ENCODE measurements around the gene AMN1. TPM values are rescaled to one million over a fixed set of nuclear protein-coding genes. Genes with fewer than 3 reads are reported as not detected.

The AMN1 gene
- total RNA-seq, 1 experiment from 2014 or later: 26.9 TPM

GRCh38 chr12:31682136-31682962 lies 46.5 kb downstream of the AMN1 start:
- Histone ChIP-seq H3K4me3 (replicated peaks in 1 of 2; ENCODE audit: low read depth in 1 of 2, low read length in 2 of 2) (no peak overlapping the region), H3K9ac (ENCODE audit: low read length) (no peak overlapping the region), H3K4me1 (ENCODE audit: control insufficient read depth in 1 of 2, insufficient read depth in 2 of 2, low read length in 2 of 2) (peaks cover 9 to 21% of the 10 kb centered on the region in 2 experiments; a peak in 3 of 4 replicates), H3K36me3 (ENCODE audit: control insufficient read depth in 1 of 2, insufficient read depth in 2 of 2, low read length in 2 of 2) (no peaks in the 10 kb centered on the region), H3K9me3 (ENCODE audit: control insufficient read depth in 1 of 2, insufficient read depth in 1 of 2, low read depth in 1 of 2, low read length in 2 of 2) (no peaks in the 10 kb centered on the region), H3K4me2 (ENCODE audit: low read length) (peak overlapping the region; percentile 17; the same call in 1 of the 2 replicates), H3K27ac (ENCODE audit: low read depth, low read length) (no peak overlapping the region), H3K79me2 (ENCODE audit: insufficient read depth, low read length) (no peaks in the 10 kb centered on the region), H3K27me3 (ENCODE audit: insufficient read depth, low read length) (no peaks in the 10 kb centered on the region), H2AFZ (ENCODE audit: low read depth, low read length, poor library complexity, severe bottlenecking) (no peak overlapping the region), H3K9me2 (ENCODE audit: insufficient read depth) (no peaks in the 10 kb centered on the region), H4K20me1 (ENCODE audit: insufficient read depth) (no peaks in the 10 kb centered on the region)
- RAD21 ChIA-PET (ENCODE audit: low non-redundant PET in 1 of 2, low total read pairs in 2 of 2, uncharacterized antibody in 2 of 2, unreplicated experiment in 2 of 2): no interaction called here
- peak; percentile 97 for ATAC-seq
- BruUV-seq (replicated peaks): no TSS peak
- CTCF ChIA-PET: interaction anchor here (1.0 to 3.2 kb wide), 4 partner anchors 10 to 630 kb away, joined by 3 to 13 read pairs (median 3); no protein-coding TSS in a partner anchor
- POLR2A ChIA-PET: interaction anchor here (0.6 kb wide), 1 partner anchor 624 kb away, joined by 5 read pairs; no protein-coding TSS in a partner anchor
- peak; percentile 85 for DNase-seq (ENCODE audit: low read depth, low spot score)
- intact Hi-C loops (cut with micrococcal nuclease): loop anchor here (2.0 to 5.0 kb wide), 3 partner anchors 276 to 620 kb away; partner anchors contain the start of gene RESF1
- TF ChIP-seq ZBTB33 (IDR thresholded peaks at IDR 0.05; ENCODE audit: extremely low read depth, insufficient replicate concordance, low read length) (no peak), CBX3 (IDR thresholded peaks at IDR 0.05; ENCODE audit: low read depth) (peak; percentile 93), MAX (IDR thresholded peaks at IDR 0.05) (no peak), POLR2A (IDR thresholded peaks at IDR 0.05; ENCODE audit: borderline replicate concordance, extremely low read depth, insufficient read depth, insufficient read length) (no peak), EZH2phosphoT487 (IDR thresholded peaks at IDR 0.05; ENCODE audit: borderline replicate concordance) (no peak), YY1 (IDR thresholded peaks at IDR 0.05; ENCODE audit: extremely low read depth, insufficient replicate concordance, low read depth, low read length) (peak; percentile 17), REST (IDR thresholded peaks at IDR 0.05; ENCODE audit: low read depth) (no peak), POLR2AphosphoS5 (IDR thresholded peaks at IDR 0.05; ENCODE audit: low read depth, low read length) (0 out of 2 replicates have a peak, but pooled peaks have one; percentile 11), EZH2 (IDR thresholded peaks at IDR 0.05) (no peak), ZFX (IDR thresholded peaks at IDR 0.05) (no peak), ATF3 (IDR thresholded peaks at IDR 0.05) (no peak), SRF (IDR thresholded peaks at IDR 0.05; ENCODE audit: low read depth) (no peak), EGR1 (IDR thresholded peaks at IDR 0.05; ENCODE audit: low read depth) (no peak; the same call in 1 of the 2 replicates), ELF1 (IDR thresholded peaks at IDR 0.05; ENCODE audit: borderline replicate concordance, low read depth) (no peak), CTCF (IDR thresholded peaks at IDR 0.05 in 2 of 3, conservative IDR thresholded peaks at IDR 0.05 in 1 of 3; ENCODE audit: borderline replicate concordance in 1 of 3, insufficient read depth in 1 of 3, low read depth in 2 of 3, low read length in 2 of 3) (peak; percentile 68 to 78 (median 77); a peak in 5 of 6 replicates), ZNF274 (IDR thresholded peaks at IDR 0.05; ENCODE audit: low read depth, low read length) (no peak), SIN3A (IDR thresholded peaks at IDR 0.05; ENCODE audit: low read depth) (no peak), RAD21 (IDR thresholded peaks at IDR 0.05; ENCODE audit: low read depth) (peak; percentile 97)
